GM19043 (cell line): ENCODE data around the gene CHP1.
"Not testable (repeated sequence)": the region's sequence is repeated elsewhere in the genome, so short reads cannot be mapped to it uniquely, and the experiment has no call there.

ENCODE experiments used
- ATAC-seq: cut with Tn5 transposase; IDR thresholded peaks from one replicate; pipeline ENCODE4 v1.9.1; 2021; ENCODE audit warnings: low read depth; ENCODE audit not compliant: unreplicated experiment

CHP1 gene

GRCh38 chr15:41288464-41288863 lies 57.4 kb downstream of the CHP1 start:
- no peak for ATAC-seq

GRCh38 chr15:41289953-41290352 lies 58.9 kb downstream of the CHP1 start:
- no peak for ATAC-seq

- peak; percentile 83 for ATAC-seq
Observed at GRCh38 chr15:41291065-41291631, 60.1 kb downstream of the CHP1 start.

DNA sequence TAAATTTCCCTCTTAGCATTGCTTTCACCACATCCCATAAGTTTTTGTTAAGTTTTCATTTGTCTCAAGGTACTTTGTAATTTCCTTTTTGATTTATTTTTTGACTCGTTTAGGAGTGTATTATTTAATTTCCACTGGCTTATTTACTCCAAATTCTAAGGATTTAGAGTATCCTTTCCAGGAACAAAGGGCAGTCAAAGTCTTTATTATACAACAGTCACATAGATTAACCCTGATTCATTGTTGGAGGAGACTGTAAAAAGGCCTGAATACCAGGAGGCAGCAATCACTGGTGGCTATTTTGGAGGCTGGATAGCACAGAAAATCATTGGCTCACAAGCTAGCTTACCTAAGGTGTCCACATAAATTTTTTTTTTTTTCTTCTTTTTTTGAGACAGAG lies 61.5 kb downstream of the CHP1 start:
- ATAC-seq = no peak

GRCh38 chr15:41301139-41301538 lies 70.1 kb downstream of the CHP1 start:
- ATAC-seq = not testable (repeated sequence)

GRCh38 chr15:41301587-41301986 lies 70.5 kb downstream of the CHP1 start:
- ATAC-seq = no peak

GRCh38 chr15:41304149-41304770 lies 73.2 kb downstream of the CHP1 start:
- ATAC-seq = no peak

DNA sequence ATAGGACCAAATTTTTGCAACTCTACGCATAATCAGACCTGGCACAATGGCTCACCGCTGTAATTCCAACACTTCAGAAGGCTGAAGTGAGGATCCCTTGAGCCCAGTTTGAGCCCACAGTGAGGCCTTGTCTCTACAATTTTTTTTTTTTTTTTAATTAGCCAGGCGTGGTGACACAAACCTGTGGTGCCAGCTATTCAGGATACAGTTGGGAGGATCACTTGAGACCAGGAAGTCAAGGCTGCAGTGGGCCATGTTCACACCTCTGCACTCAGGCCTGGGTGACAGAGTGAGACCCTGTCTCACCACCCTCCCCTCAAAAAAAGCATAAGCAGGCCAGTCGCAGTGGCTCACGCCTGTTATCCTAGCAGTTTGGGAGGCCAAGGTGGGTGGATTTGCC lies 76.6 kb downstream of the CHP1 start:
- no peak for ATAC-seq

DNA sequence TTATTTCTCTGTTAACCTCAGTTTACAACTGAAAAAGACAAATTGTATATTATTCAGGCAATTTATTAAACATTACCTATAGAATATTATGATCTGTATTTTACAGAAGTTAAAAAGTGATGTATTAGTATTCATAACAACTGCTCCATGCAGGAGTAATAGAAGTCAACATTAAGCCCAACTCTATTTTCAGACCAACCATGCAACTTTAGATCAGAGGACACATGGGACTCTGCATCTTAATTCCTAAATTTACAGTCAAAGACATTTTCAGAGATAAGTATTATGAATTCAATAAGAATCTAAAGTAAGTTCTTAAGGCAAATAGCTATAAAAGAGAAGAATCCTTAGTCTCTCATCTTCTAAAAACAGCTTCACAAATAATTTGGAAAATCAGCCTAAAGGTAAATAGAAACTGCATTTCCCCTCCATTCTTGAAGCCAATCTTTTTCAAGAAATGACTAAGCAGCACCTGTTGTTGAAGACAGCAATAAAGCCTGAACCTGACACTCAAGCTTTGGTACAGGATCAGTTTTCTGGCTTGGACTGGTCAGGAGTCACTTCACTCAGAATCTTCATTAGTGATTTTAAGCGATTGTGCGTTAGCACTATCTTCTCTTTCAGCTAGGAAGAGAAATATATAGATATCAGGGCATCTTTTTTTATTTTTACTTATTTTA lies 78.3 kb downstream of the CHP1 start:
- no peak for ATAC-seq

GRCh38 chr15:41320805-41321330 lies 89.8 kb downstream of the CHP1 start:
- not testable (repeated sequence) for ATAC-seq

- no peak for ATAC-seq
Observed at GRCh38 chr15:41323611-41324010, 92.5 kb downstream of the CHP1 start.

DNA sequence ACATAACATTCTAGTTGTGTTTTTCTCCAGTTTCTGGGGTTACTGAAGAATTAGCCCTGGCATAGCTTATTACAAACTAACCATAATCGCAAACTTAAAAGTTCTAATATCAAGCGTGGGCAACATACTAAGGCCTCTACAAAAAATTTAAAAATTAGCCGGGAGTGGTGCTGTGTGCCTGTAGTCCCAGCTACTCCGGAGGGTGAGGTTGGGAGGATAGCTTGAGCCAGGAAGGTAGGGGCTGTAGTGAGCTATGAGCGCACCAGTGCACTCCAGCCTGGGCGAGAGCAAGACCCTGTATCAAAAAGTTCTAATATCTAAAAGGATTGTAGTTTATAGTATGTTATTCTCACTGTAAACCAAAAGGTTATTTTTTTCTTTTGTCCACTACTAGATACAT lies 100.2 kb downstream of the CHP1 start:
- ATAC-seq = no peak
